Middle frontal gyrus (tissue), 1 donor: Measurements from ENCODE around the gene ZCCHC10.
"Not testable (repeated sequence)": the region's sequence is repeated elsewhere in the genome, so short reads cannot be mapped to it uniquely, and the experiment has no call there.

Experiments used
- DNase-seq: peaks from one replicate; pipeline ENCODE4 v3.0.0-alpha.2; 2015; ENCODE audit warnings: low spot score; ENCODE audit errors: extremely low spot score

The ZCCHC10 gene

GRCh38 chr5:133025804-133026663 lies at the start of gene ZCCHC10:
ZCCHC10 (minus strand) TSS chr5:133026549; CDS start chr5:133026537, 12 bp downstream.
- DNase-seq = peak; percentile 92

DNA sequence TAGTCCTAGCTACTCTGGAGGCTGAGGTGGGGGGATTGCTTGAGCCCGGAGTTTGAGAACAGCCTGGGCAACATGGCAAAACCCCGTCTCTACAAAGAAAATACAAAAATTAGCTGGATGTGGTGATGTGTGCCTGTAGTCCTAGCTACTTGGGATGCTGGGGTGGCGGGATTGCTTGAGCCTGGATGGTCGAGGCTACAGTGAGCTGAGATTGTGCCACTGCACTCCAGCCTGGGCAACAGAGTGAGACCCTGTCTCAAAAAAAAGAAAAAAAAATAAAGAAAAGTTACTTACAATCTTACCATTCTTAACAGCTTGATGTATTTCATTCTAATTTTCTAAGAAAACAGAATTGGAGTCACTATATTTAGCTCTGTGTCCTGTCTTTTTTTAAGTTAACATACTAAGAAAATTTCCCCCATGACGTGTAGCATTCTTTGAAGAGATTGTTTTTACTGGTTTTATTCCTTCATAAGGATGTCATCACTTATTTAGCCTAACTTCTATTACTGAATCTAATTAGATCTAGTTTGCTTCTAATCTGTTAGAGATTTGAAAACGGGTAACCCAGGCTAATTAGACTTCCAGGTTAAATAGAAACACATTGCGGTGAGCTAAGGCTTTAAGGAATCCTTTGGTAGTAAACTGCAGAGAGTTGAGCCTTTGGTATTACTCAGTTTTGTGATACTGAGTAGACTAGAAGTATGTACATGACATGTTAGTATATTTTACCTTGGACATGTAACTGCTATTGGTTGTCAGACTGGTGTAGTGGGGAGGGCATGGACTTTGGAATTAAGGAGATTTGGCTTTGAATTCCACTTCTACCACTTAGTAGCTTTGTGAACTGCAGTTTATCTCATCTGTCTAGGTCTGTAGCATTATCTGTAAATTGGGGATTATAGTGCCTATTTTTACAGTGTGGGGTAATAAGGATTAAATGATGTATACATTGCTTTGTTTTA lies 49.5 kb upstream of the ZCCHC10 start:
- DNase-seq = no peak

DNA sequence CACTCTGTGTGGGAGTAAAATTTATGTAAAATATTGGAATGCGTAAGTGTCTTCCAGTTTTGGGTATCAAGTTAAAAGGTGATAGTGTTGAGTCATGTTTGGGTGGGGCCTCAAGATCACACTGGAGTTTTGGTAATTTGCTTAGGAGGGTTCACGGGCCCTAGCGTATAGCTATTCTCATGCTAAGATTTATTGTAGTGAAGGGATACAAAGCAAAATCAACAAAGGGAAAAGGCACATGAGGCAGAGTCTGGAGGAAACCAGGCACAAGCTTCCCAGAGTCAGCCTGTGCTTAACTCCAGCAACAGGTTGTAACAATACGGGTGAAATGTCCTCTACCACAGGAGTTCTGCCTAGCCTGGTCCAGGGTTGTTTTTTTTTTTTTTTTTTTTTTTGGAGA lies 45.7 kb upstream of the ZCCHC10 start:
- DNase-seq = no peak

DNA sequence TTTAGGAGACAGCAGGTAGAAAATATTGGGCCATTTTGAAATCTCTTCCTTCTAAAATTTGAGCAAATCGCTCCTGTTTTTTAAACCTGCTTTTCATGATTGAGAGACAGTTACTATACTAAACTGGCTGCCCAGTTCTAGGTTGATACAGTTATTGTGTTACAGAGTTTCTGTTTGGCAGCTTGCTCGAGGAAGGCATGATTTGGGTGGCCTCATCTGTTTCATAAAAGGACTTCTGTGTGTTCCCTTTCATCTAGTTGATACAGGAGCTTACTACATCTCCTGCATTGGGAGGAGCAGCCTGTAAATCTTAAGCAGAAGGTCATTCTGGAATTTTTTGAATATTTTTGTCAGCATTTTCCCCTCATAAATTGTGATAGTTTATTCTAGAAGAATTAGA lies 39.7 kb upstream of the ZCCHC10 start:
- no peak for DNase-seq

GRCh38 chr5:133065471-133065870 lies 39.1 kb upstream of the ZCCHC10 start:
- DNase-seq = no peak

GRCh38 chr5:133063965-133064364 lies 37.6 kb upstream of the ZCCHC10 start:
- DNase-seq = no peak

GRCh38 chr5:133062276-133062675 lies 35.9 kb upstream of the ZCCHC10 start:
- no peak for DNase-seq

DNA sequence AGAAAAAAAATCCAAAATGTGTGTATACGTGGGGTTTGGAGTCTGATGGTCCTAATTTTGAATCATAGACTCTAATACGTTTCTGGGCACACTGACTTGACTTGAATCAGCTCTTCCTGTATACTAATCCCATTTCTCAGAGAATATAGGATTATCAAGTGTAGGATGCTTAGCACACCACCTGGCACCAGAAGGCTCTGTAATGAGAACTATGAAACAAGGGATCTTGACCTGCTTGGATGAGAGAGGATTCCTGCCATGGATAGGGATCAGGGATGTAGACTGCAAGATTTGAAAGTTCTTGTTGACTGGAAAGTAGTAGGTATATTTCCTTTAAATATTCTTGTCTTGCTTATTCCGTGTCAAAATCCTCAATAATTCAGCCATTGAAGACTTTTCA lies 33.3 kb upstream of the ZCCHC10 start:
- no peak for DNase-seq

DNA sequence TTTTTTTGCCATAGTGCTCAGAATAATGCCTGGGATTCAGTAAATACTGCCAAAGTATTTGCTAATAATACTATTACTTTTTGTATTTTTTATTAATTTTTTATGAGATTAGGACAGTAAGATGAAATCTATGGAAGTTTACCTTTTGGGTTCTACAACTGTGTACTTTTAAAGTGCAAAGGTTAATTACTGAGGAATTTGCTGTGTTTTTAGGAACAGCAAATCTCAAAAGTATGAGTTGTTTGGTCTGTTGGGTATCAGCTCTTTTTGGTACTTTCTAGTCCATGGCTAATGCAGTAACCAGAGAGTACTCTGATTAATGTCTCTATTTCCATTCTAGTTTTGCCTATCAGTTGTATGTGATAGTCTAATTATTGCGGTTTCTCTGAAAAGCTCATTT lies 30.5 kb upstream of the ZCCHC10 start:
- DNase-seq = no peak

DNA sequence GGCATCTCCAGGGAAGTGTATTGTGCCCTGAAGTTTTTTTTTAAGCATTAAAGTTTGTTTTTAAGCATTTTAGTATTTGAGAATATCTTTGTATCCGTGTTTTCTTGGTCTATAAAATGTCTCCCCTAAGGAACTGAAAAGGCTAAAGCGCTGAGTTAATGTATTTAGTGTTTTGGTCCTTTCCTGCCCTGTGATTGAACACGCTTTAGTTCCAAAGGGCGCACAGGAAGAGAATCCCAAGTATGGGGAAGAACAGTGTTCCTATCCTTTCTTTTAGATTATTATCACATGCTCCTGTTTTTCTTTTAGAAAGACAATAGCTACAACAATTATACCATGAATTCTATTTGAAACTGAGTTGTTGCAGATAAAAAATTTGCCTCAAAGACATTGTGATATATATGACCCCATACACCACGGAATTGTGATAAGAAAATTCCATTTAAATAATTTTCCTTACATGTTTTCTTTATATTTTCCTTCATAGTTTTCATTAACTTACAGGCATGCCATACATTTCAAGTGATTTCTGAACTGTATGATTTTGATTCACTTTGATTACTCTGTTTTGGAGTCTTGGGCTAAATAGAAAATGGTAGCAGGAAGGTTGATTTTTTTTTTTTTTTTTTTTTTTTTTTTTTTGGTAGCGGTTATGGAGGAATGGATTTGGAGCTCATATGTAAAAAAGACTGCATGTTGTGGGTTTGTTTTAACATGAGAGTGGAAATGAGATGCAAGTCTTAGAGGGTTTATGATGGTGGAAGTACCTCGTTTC lies 28.5 kb upstream of the ZCCHC10 start:
- no peak for DNase-seq

DNA sequence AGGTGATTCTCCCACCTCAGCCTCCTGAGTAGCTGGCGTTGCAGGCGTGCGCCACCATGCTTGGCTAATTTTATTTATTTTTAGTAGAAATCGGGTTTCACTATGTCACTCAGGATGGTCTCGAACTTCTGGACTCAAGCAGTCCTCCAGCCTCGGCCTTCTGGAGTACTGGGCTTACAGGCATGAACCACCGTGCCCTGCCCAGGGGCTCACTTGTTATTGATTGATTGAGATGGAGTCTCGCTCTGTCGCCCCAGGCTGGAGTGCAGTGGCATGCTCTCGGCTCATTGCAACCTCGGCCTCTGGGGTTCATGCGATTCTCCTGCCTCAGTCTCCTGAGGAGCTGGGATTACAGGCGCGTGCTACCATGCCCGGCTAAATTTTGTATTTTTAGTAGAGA lies 27.1 kb upstream of the ZCCHC10 start:
- no peak for DNase-seq

- no peak for DNase-seq
Measured at GRCh38 chr5:133052317-133053175, 26.2 kb upstream of the ZCCHC10 start.

DNA sequence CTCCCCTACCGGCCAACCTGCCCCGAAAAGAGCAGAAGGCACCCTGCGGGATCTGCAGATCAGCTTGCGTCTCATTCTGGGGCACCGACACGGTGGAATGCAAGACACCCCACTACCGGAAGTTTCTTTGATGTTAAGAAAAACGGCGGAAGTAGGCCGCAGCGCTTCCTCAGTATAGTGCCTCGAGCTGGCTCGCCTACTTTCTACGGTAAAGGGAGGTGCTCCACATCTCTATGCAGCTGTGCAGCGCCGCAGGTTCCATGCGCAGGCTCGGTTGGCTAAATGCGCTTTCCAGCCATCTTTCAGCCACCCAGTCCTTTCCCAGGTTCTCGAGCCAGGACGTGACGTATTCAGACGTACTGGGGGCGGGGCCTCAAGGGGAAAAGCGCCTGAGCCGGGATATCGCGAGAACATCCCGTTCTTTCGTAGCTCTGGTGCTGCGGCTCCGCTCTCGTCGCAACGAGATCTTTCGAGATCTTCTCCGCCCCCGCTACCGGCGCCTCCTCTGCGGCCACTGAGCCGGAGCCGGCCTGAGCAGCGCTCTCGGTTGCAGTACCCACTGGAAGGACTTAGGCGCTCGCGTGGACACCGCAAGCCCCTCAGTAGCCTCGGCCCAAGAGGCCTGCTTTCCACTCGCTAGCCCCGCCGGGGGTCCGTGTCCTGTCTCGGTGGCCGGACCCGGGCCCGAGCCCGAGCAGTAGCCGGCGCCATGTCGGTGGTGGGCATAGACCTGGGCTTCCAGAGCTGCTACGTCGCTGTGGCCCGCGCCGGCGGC lies 25.4 kb upstream of the ZCCHC10 start, which contains the start of gene HSPA4:
HSPA4 (plus strand) TSS at position 472 of the 775 bp plus-strand sequence; CDS start at position 710, 238 bp downstream.
- DNase-seq = peak; percentile 94

DNA sequence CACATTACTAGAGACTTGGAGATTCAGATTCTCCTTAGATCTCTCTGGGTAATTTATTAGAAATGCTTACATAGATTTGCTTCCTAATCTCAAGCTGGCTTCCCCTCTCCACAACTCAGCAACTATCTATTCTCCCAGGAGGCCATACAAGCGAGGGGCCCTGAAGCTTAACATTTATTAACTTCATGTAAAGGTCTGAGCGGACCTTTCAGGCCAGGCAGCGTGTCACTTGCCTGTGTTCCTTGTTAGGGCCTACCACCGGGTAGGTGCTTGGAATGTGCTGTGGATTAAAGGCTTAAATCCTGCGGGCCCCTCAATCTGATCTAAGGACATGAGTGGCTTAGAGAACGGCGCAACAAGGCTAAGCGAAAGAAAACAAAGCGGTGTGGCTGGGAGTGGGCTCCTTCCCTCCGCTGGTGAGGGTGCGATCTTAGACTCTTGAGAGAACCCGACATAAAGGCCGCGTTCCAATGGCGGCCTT lies 24.8 kb upstream of the ZCCHC10 start:
- DNase-seq = no peak

DNA sequence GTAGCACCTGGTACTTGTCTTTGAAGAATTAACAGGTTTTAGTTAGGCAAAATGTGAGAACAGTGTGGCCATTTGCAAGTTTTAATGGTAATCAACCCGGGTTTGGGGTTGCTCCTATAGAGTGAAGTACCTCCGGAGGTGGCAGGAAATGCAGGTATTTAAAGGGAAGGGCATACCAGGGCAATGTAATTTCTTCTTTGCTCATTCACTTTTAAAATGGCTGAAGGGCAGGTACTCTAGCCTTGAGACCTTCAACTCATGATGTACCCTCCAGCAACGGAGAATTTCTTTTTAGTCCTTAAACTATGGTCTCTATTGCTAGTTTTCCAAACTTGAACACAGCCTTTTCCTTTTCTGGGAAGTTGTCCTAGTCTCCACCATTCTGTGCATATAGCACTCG lies 24.2 kb upstream of the ZCCHC10 start:
- DNase-seq = no peak

DNA sequence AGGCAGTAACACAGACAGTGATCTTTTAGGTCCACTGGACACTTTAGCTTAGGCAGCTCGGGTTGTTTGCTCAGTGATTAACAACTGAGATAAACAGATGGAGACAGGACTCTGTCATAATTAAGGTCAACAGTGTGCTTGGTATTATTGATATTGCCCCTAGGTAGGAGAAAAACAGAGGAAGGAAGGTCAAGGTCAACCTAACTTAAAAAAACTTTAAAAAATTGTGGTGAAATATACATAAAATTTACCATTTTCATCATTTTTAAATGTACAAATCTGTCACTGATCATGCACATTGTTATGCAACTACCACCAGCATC lies 23.3 kb upstream of the ZCCHC10 start:
- DNase-seq = no peak

GRCh38 chr5:133048993-133049725 lies 22.8 kb upstream of the ZCCHC10 start:
- DNase-seq = no peak

DNA sequence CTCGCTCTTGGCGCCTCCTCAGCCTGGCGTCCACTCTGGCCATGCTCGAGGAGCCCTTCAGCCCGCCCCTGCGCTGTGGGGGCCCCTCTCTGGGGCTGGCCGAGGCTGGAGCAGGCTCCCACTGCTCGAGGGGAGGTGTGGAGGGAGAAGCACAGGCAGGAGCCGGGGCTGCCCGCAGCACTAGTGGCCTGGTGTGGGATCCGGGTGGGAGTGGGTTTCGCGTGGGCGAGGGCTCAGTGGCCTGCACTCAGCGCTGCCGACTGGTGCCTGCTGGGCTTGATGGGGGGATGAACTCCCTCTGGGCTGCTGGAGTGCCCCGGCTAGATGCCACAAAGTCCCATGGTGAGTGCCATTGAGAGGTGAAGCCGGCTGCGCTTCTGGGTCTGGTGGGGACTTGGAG lies 21.1 kb upstream of the ZCCHC10 start:
- no peak for DNase-seq

DNA sequence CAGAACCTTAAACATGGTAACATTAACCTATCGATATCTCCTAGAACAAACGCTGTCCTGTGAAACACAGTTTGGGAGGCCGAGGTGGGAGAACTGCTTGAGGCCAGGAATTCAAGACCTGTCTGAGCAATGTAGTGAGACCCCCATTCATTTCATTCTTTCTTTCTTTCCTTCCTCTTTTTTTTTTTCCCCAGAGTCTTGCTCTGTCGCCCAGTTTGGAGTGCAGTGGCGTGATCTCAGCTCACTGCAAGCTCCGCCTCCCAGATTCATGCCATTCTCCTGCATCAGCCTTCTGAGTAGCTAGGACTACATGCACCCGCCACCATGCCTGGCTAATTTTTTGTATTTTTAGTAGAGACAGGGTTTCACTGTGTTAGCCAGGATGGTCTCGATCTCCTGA lies 20.2 kb upstream of the ZCCHC10 start:
- DNase-seq = not testable (repeated sequence)
